Ovary (tissue), 1 donor: ENCODE data around the gene CNTRL.

Experiments used
- EP300 ChIP-seq: sonication (generic); formaldehyde crosslinking; IDR thresholded peaks from one replicate; pipeline ENCODE4 v1.6.1; 2017; ENCODE audit warnings: antibody characterized with exemption
- POLR2A ChIP-seq: fragments of 450-650 bp; IDR thresholded peaks from one replicate; pipeline ENCODE4 v1.6.1; 2017; ENCODE audit warnings: antibody characterized with exemption, mild to moderate bottlenecking, moderate library complexity

DNA sequence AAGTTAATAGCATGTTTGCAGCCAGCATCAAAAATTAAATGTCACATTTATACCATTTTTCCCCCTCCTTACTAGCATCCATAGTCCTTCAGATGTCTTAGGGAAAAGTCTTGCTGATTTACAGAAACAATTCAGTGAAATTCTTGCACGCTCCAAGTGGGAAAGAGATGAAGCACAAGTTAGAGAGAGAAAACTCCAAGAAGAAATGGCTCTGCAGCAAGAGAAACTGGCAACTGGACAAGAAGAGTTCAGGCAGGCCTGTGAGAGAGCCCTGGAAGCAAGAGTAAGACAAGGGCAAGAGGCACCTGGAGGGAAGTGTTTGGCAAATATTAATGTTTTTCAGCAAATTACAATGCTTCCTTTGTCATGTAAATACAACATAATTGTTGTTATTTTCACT, 66.6 kb downstream of the CNTRL start:
- TF ChIP-seq POLR2A, result no peak
- TF ChIP-seq EP300, result no peak
